22Rv1 (cell line): ENCODE data around the gene C19orf25.

ENCODE experiments used
- ZFX ChIP-seq: fragments of 450-650 bp; IDR thresholded peaks from 2 replicates; pipeline ENCODE4 v1.6.1; 2017; ENCODE audit warnings: antibody characterized with exemption, borderline replicate concordance
- TF ChIP-seq, protein P1 (sequence below): fragments of 450-650 bp; IDR thresholded peaks from 2 replicates; pipeline ENCODE4 v1.5.1; 2017; ENCODE audit warnings: mild to moderate bottlenecking

DNA sequence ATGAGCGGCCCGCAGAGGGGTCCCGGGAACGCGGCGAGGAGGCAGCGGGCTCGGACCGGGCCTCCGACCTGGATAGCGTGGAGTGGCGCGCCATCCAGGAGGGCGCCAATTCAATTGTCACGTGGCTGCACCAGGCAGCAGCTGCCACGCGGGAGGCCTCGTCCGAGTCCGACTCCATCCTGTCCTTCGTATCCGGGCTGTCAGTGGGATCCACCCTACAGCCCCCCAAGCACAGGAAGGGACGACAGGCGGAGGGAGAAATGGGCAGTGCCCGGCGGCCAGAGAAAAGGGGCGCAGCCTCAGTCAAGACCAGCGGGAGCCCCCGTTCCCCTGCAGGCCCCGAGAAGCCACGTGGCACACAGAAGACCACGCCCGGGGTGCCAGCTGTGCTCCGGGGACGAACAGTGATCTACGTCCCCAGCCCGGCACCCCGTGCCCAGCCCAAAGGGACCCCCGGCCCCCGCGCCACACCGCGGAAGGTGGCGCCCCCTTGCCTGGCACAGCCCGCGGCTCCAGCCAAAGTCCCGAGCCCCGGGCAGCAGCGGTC is 10.7 kb downstream of the C19orf25 start:
- TF ChIP-seq, protein P1, sequence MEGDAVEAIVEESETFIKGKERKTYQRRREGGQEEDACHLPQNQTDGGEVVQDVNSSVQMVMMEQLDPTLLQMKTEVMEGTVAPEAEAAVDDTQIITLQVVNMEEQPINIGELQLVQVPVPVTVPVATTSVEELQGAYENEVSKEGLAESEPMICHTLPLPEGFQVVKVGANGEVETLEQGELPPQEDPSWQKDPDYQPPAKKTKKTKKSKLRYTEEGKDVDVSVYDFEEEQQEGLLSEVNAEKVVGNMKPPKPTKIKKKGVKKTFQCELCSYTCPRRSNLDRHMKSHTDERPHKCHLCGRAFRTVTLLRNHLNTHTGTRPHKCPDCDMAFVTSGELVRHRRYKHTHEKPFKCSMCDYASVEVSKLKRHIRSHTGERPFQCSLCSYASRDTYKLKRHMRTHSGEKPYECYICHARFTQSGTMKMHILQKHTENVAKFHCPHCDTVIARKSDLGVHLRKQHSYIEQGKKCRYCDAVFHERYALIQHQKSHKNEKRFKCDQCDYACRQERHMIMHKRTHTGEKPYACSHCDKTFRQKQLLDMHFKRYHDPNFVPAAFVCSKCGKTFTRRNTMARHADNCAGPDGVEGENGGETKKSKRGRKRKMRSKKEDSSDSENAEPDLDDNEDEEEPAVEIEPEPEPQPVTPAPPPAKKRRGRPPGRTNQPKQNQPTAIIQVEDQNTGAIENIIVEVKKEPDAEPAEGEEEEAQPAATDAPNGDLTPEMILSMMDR = no peak
- TF ChIP-seq ZFX = no peak
